Ovary (tissue), 3 donors: ENCODE data around the gene OTULINL.

ENCODE experiments used
- CTCF ChIP-seq, 3 donors: fragments of 450-650 bp in 2 of 3; fragments of 200-600 bp in 1 of 3; IDR thresholded peaks; one replicate each; pipeline versions ENCODE4 v1.5.1 to v1.8.0; 2016 to 2022; ENCODE audit warnings: antibody characterized with exemption in 3 of 3, mild to moderate bottlenecking in 1 of 3
- EP300 ChIP-seq: sonication (generic); formaldehyde crosslinking; IDR thresholded peaks from one replicate; pipeline ENCODE4 v1.6.1; 2017; ENCODE audit warnings: antibody characterized with exemption
- POLR2A ChIP-seq: fragments of 450-650 bp; IDR thresholded peaks from one replicate; pipeline ENCODE4 v1.6.1; 2017; ENCODE audit warnings: antibody characterized with exemption, mild to moderate bottlenecking, moderate library complexity
- donor health status: DM: no; HTN: no; CAD: no.

- TF ChIP-seq CTCF (IDR thresholded peaks at IDR 0.05): no peak
- no peak for TF ChIP-seq POLR2A
- no peak for TF ChIP-seq EP300
Observed at GRCh38 chr5:14581891-14582796, 552 bp downstream of the OTULINL start.
